ENCODE measurements around the gene SLC25A27.

The SLC25A27 gene

GRCh38 chr6:46648869-46649492, 3.8 kb upstream of the SLC25A27 start:
- in situ Hi-C loops (cut with HindIII; ENCODE audit: low sequenced_read_pairs) = no loop called here

GRCh38 chr6:46651006-46651405, 1.8 kb upstream of the SLC25A27 start:
- in situ Hi-C loops (cut with HindIII; ENCODE audit: low sequenced_read_pairs) = no loop called here

DNA sequence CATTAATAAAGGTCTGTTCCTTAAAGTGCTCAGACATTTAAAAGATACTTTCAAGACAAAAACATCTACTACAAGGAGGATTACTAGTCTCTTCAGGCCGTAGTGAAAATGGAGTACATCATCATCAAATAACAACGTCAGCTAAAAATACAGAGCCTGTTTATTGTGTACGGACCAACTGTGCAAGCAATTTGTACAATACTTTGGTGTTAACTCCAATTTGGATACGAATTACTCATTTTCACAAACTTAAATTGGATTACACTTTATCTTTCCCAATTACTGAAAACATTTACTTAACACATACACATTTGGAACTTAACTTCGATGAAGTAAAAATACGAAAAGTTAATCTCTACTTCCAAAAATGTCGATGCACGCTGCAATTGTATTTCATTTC, 959 bp upstream of the SLC25A27 start:
- in situ Hi-C loops (cut with HindIII; ENCODE audit: low sequenced_read_pairs) = no loop called here

DNA sequence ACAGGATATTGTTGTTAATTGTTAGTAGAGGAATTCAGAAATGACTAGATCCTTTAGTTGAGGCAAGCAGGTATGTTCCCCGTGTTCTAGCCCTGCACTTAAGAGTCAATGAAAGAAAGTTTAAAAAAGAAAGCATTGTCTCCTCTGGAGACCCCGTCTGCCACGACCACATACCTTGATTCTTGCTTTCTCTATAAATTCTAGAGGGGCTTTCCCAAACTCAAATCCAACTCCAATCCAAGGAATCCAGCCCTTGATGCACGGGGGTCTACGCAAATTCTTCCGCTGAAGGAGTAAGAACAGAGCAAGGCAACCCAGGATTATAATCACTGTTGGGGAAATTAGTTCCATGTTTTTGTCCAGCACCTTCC, 558 bp upstream of the SLC25A27 start:
- in situ Hi-C loops (cut with HindIII; ENCODE audit: low sequenced_read_pairs) = no loop called here

DNA sequence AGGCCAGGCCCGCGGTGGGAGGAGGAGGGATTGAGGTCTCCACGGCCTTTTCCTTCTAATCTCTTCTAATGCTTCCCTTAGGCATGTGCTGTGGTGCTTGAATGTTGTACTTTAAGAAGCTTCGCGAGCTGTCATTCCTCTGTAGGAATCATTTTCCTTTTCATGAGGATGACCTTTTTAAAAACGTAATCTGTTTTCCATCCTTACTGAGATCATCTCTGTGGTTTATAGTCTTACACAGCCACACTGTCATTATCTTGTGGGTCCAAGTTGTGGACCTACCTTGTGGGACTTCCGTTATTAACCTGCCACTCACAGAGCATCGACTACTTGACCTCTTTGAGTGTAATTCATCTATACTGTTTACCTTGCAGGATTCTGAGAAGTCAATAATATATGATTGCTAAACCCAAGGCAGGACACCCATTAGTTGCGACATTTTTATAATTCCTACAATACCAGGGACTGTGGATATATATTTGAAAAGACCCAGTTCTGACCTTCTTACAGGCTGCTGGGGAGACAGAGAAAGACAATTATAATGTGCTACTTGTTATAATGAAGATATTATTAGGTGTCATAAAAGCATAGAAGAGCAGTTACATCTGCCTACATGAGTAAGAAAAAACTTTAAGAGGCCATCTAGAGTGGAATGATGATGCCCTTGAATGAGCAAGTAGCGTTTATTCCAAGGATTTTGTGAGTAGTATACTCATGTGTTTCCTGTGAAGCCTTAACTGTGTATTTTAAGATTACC, 842 bp downstream of the SLC25A27 start:
- in situ Hi-C loops (cut with HindIII; ENCODE audit: low sequenced_read_pairs) = no loop called here

DNA sequence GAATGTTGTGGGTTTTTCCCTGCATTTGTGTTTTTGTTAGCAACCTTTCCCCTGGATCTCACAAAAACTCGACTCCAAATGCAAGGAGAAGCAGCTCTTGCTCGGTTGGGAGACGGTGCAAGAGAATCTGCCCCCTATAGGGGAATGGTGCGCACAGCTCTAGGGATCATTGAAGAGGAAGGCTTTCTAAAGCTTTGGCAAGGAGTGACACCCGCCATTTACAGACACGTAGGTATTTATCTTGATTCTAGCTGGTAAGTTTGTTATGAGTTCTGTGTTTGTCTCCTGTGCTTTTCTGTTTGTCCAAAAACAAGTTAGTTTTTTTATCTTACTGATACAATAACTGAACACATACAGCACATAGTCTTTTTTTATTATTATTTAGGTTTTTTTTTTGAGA, 3.0 kb downstream of the SLC25A27 start:
- in situ Hi-C loops (cut with HindIII; ENCODE audit: low sequenced_read_pairs) = no loop called here

DNA sequence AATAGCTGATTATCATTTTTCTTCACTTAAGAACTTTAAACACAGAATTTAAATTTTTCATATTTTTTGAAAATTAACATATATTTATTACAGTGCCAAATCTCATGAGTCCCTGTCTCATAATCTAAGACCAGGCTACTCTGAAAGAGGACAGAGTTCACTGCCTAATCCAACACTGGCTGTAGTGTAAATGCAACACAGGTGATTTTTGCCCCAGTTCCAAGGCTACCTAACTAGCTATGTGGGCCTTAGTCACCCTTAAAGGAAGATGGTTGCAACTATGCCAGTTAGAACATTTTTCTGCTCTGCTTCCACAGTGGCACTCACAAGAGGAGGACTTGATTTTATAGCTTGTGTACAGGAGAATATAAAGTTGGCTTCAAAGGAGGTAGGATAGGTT, 4.9 kb downstream of the SLC25A27 start:
- in situ Hi-C loops (cut with HindIII; ENCODE audit: low sequenced_read_pairs) = no loop called here

DNA sequence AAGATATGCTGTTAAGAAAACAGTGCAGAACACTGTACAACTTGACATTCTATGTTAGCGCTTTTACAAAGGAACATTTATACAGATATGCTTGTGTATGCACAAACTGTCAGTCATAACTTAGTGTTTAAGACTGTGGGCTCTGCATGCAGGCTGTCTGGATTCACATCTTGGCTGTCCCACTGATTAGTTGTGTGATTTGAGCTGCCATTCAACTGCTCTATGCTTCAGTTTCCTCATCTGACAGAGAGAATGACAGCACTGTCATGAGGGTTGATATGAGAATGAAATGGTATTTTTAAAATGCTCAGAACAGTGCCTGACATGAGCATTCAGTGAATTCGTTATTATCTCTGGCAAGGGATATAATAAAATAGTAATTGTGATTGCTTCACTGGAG, 8.7 kb downstream of the SLC25A27 start:
- in situ Hi-C loops (cut with HindIII; ENCODE audit: low sequenced_read_pairs) = no loop called here

DNA sequence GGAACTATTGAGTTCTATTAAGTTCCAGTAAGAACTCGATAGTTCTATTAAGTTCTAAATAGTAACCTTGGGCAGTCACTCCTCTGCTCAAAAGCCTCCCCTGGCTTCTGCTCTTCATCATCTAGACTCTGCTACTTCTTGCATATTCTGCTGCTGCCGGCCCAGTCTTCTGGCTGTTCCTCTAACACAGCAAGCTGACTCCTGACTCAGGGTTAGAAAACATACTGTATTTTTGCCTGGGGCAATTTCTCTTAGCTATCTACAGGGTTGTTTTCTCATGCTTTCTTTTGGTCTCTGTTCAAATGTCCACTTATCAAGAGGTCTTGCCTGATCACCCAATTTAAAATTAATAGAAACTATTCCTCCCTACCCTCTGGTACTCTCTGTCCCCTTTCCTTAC, 14.6 kb downstream of the SLC25A27 start:
- in situ Hi-C loops (cut with HindIII; ENCODE audit: low sequenced_read_pairs) = no loop called here

- in situ Hi-C loops (cut with HindIII; ENCODE audit: low sequenced_read_pairs) = no loop called here
Observed at GRCh38 chr6:46674410-46674809, 21.6 kb downstream of the SLC25A27 start.

DNA sequence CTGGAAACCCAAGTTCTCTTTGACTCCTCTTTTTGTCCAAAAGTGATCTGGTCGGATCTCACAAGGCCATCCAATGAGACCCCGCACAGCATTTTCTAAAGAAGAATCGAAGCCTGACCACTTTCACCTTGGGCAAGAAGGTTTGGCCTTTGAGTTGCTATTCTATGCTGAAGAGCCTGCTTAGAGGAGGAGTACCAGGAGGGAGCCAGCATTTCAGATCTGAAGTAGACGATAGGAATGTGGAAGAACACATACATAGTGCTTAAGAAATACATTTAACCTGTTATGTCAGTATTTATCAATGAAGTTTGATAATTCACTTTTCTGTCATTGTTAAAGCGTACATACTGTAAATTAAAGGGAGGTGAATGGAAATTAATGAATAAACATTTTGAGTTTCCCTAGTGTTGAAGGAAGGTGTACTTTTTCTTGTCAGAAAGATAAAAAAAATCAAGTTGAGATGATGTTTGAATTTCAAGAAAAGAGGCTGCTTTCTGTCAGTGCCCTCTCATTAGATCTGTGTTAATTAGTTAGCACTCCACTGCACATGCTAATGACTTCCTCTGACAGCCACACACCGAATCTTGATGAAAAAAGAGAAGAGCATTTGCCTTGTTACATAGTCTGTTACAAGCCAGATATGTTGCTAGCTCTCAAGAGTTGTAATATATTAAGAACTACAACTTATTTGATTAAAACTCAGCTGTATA, 24.0 kb downstream of the SLC25A27 start:
- in situ Hi-C loops (cut with HindIII; ENCODE audit: low sequenced_read_pairs) = no loop called here

- in situ Hi-C loops (cut with HindIII; ENCODE audit: low sequenced_read_pairs) = no loop called here
Observed at GRCh38 chr6:46677314-46677654, 24.5 kb downstream of the SLC25A27 start.

DNA sequence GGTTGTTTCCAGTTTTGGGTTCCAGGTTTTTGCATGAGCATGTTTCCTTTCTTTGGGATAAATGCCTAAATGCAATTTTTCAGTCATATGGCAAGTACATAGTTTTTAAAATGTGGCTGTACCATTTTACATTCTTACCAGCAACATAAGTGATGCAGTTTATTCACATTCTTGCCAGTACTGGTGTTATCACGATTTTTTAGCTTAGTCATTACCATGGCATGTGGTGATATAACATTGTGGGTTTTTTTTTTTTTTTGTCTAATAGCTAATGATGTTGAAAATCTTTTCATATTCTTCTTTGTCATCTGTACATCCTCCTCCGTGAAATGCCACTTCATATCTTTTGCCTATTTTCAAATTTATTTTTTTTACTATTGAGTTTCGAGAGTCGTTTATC, 32.0 kb downstream of the SLC25A27 start:
- in situ Hi-C loops (cut with HindIII; ENCODE audit: low sequenced_read_pairs) = no loop called here

GRCh38 chr6:46687619-46688097, 34.9 kb downstream of the SLC25A27 start, which contains the start of gene TDRD6:
Gene TDRD6 (plus strand): TSS chr6:46687885. CDS start chr6:46688129, 244 bp downstream.
- in situ Hi-C loops (cut with HindIII; ENCODE audit: low sequenced_read_pairs) = no loop called here

DNA sequence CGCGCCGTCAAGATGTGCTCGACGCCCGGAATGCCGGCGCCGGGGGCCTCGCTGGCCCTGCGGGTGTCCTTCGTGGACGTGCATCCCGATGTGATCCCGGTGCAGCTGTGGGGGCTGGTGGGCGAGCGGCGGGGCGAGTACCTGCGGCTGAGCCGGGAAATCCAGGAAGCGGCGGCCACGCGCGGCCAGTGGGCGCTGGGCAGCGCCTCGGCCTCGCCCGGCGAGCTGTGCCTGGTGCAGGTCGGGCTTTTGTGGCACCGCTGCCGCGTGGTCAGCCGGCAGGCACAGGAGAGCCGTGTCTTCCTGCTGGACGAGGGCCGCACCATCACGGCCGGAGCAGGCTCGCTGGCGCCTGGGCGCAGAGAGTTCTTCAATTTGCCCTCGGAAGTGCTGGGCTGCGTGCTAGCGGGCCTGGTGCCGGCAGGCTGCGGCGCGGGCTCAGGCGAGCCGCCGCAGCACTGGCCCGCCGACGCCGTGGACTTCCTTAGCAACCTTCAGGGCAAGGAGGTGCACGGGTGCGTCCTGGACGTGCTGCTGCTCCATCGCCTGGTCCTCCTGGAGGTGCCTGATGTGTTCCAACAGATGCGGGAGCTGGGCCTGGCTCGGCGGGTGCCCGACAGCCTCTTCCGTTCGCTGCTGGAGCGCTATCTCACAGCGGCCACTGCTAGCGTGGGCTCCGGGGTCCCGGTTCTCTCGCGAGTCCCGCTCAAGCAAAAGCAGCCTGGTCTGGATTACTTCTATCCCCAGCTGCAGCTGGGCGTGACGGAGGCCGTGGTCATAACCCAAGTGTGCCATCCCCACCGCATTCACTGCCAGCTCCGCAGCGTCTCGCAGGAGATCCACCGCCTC, 35.6 kb downstream of the SLC25A27 start:
- in situ Hi-C loops (cut with HindIII; ENCODE audit: low sequenced_read_pairs) = no loop called here

DNA sequence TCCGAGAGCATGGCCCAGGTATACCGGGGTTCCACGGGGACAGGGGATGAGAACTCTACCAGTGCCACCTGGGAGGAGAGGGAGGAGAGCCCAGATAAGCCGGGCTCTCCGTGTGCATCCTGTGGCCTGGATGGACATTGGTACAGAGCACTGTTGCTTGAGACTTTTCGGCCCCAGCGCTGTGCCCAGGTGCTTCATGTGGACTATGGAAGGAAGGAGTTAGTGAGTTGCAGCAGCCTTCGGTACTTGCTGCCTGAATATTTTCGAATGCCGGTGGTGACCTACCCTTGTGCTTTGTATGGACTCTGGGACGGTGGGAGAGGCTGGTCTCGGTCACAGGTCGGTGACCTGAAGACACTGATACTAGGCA, 36.2 kb downstream of the SLC25A27 start:
- in situ Hi-C loops (cut with HindIII; ENCODE audit: low sequenced_read_pairs) = no loop called here

GRCh38 chr6:46689657-46690056, 36.9 kb downstream of the SLC25A27 start:
- in situ Hi-C loops (cut with HindIII; ENCODE audit: low sequenced_read_pairs) = no loop called here

DNA sequence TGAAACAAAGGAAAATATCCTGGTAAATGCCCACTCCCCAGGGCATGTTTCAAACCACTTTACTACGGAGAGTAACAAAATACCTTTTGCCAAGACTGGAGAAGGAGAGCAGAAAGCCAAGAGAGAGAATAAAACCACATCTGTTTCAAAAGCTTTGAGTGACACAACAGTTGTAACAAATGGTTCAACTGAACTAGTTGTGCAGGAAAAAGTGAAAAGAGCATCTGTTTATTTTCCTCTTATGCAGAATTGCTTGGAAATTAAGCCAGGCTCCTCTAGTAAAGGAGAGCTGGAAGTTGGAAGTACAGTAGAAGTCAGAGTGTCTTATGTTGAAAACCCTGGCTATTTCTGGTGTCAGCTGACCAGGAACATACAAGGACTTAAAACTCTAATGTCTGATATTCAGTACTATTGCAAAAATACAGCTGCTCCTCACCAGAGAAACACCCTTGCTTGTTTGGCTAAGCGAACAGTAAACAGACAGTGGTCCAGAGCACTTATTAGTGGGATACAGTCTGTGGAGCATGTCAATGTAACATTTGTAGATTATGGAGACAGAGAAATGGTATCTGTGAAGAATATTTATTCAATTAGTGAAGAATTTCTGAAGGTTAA, 37.5 kb downstream of the SLC25A27 start:
- in situ Hi-C loops (cut with HindIII; ENCODE audit: low sequenced_read_pairs) = no loop called here

DNA sequence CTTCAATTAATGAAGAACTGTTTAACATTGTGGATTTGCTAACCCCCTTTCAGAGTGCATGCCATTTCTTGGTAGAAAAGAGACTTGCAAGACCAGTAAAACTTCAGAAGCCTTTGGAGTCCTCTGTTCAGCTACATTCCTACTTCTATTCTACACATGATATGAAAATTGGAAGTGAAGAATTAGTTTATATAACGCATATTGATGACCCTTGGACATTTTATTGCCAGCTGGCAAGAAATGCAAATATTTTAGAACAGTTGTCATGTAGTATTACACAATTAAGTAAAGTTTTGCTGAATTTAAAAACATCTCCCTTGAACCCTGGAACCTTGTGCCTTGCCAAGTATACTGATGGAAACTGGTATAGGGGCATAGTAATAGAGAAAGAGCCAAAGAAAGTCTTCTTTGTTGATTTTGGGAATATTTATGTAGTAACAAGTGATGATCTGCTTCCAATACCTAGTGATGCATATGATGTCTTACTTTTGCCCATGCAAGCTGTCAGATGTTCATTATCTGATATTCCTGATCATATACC, 38.2 kb downstream of the SLC25A27 start:
- in situ Hi-C loops (cut with HindIII; ENCODE audit: low sequenced_read_pairs) = no loop called here

DNA sequence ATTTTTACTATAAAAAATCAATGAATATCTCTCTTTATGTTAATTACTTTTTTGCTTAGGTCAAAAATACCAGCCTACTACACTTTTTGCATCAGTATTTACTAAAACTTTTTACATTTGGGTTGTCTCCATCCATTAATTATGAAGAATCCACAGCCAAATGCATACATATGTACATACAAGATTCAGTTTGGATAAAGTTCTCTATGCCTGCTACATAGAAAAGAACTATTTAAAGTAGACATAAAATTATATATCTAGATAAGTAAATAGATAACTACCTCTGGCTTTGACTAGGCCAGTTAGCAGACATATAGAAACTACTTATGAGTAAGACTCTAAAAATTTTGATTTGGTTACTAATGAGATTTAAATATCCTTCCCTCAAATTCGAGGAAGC, 47.2 kb downstream of the SLC25A27 start:
- in situ Hi-C loops (cut with HindIII; ENCODE audit: low sequenced_read_pairs) = loop anchor here (25.0 kb wide), 1 partner anchor 287 kb away; no protein-coding TSS in a partner anchor
